Measurements from ENCODE around the gene CIAO1.
"Not testable (repeated sequence)": the region's sequence is repeated elsewhere in the genome, so short reads cannot be mapped to it uniquely, and the experiment has no call there.

CIAO1 gene

DNA sequence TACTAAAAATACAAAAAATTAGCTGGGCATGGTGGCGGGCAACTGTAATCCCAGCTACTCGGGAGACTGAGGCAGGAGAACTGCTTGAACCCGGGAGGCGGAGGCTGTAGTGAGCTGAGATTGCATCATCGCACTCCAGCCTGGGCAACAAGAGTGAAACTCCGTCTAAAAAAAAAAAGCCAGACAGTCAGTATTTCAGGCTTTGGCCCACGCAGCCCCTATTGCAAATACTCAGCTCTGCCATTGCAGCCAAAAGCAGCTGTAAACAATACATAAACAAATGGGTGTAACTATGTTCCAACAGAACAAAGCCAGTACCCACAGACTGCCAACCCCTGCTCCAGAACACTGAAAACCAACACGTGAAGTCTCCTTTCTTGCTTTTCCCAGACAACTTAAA lies 28.2 kb downstream of the CIAO1 start:
- H4K8ac ChIP-seq (ENCODE audit: low read depth, low read length); H2AK5ac ChIP-seq (ENCODE audit: low read length); H4K5ac ChIP-seq (ENCODE audit: low read length); H2BK120ac ChIP-seq (ENCODE audit: low read depth, low read length); H3K18ac ChIP-seq (ENCODE audit: low read length); DNase-seq; H3K4ac ChIP-seq (ENCODE audit: low read depth, low read length); H3K23ac ChIP-seq (ENCODE audit: low read length); H3K4me1 ChIP-seq (ENCODE audit: control insufficient read depth, low read depth, low read length); H2BK15ac ChIP-seq (replicated peaks; ENCODE audit: low read depth); H2BK5ac ChIP-seq (ENCODE audit: low read length); H3K4me2 ChIP-seq (ENCODE audit: low read length); H3K79me1 ChIP-seq (ENCODE audit: low read length); H3K56ac ChIP-seq (ENCODE audit: low read length); H3K79me2 ChIP-seq (ENCODE audit: control insufficient read depth, insufficient read depth, low read length); H3K27me3 ChIP-seq (ENCODE audit: insufficient read depth, low read length, poor library complexity); H3K4me3 ChIP-seq (ENCODE audit: low read length); H3K27ac ChIP-seq (ENCODE audit: low read depth, low read length); H3K9ac ChIP-seq (ENCODE audit: low read length): not testable (repeated sequence)
- H3K36me3 ChIP-seq (ENCODE audit: control insufficient read depth, insufficient read depth, low read length) = peaks cover 50% of the 10 kb centered on the region
- WGBS (ENCODE audit: extremely low coverage, insufficient coverage, low lambda C conversion rate) = no CpG with 5 or more reads among the region's 8 CpGs

GRCh38 chr2:96296925-96297324 lies 30.9 kb downstream of the CIAO1 start:
- peaks cover 38% of the 10 kb centered on the region for H3K36me3 ChIP-seq (ENCODE audit: control insufficient read depth, insufficient read depth, low read length)

GRCh38 chr2:96301865-96302264 lies 35.8 kb downstream of the CIAO1 start:
- H2BK120ac ChIP-seq (ENCODE audit: low read depth, low read length) = no peak overlapping the region
- H3K4me2 ChIP-seq (ENCODE audit: low read length) = no peak overlapping the region
- peaks cover 3% of the 10 kb centered on the region for H3K4me1 ChIP-seq (ENCODE audit: control insufficient read depth, low read depth, low read length)
- no peaks in the 10 kb centered on the region for H3K27me3 ChIP-seq (ENCODE audit: insufficient read depth, low read length, poor library complexity)
- WGBS (ENCODE audit: extremely low coverage, insufficient coverage, low lambda C conversion rate) = no CpG with 5 or more reads among the region's 1 CpG
- no peak overlapping the region for H4K5ac ChIP-seq (ENCODE audit: low read length)
- no peak overlapping the region for H3K18ac ChIP-seq (ENCODE audit: low read length)
- no peak for DNase-seq
- H3K23ac ChIP-seq (ENCODE audit: low read length) = no peak overlapping the region
- no peak overlapping the region for H2BK5ac ChIP-seq (ENCODE audit: low read length)
- H3K4me3 ChIP-seq (ENCODE audit: low read length) = no peak overlapping the region
- H3K27ac ChIP-seq (ENCODE audit: low read depth, low read length) = no peak overlapping the region
- H2BK15ac ChIP-seq (replicated peaks; ENCODE audit: low read depth) = no peak overlapping the region
- no peak overlapping the region for H3K4ac ChIP-seq (ENCODE audit: low read depth, low read length)
- no peak overlapping the region for H3K56ac ChIP-seq (ENCODE audit: low read length)
- H3K79me2 ChIP-seq (ENCODE audit: control insufficient read depth, insufficient read depth, low read length) = peaks cover 18% of the 10 kb centered on the region
- H3K9ac ChIP-seq (ENCODE audit: low read length) = no peak overlapping the region
- H3K79me1 ChIP-seq (ENCODE audit: low read length) = peaks cover 22% of the 10 kb centered on the region
- no peak overlapping the region for H4K8ac ChIP-seq (ENCODE audit: low read depth, low read length)
- H2AK5ac ChIP-seq (ENCODE audit: low read length) = no peak overlapping the region
- H3K36me3 ChIP-seq (ENCODE audit: control insufficient read depth, insufficient read depth, low read length) = peaks cover 26% of the 10 kb centered on the region

More at GRCh38 chr2:96296925-96297324, 30.9 kb downstream of the CIAO1 start:
- Histone ChIP-seq H3K18ac (ENCODE audit: low read length) (no peak overlapping the region), H3K79me2 (ENCODE audit: control insufficient read depth, insufficient read depth, low read length) (peaks cover 5% of the 10 kb centered on the region), H2BK120ac (ENCODE audit: low read depth, low read length) (no peak overlapping the region), H3K27me3 (ENCODE audit: insufficient read depth, low read length, poor library complexity) (no peaks in the 10 kb centered on the region), H3K4me3 (ENCODE audit: low read length) (no peak overlapping the region), H2BK15ac (replicated peaks; ENCODE audit: low read depth) (no peak overlapping the region), H3K23ac (ENCODE audit: low read length) (no peak overlapping the region), H3K4me1 (ENCODE audit: control insufficient read depth, low read depth, low read length) (no peaks in the 10 kb centered on the region), H3K9ac (ENCODE audit: low read length) (no peak overlapping the region), H4K5ac (ENCODE audit: low read length) (no peak overlapping the region), H4K8ac (ENCODE audit: low read depth, low read length) (no peak overlapping the region), H3K4ac (ENCODE audit: low read depth, low read length) (no peak overlapping the region), H2AK5ac (ENCODE audit: low read length) (no peak overlapping the region), H3K4me2 (ENCODE audit: low read length) (no peak overlapping the region), H3K79me1 (ENCODE audit: low read length) (peaks cover 11% of the 10 kb centered on the region), H3K27ac (ENCODE audit: low read depth, low read length) (no peak overlapping the region), H3K56ac (ENCODE audit: low read length) (no peak overlapping the region), H2BK5ac (ENCODE audit: low read length) (no peak overlapping the region)
- DNase-seq = no peak
- no CpG with 5 or more reads among the region's 5 CpGs for WGBS (ENCODE audit: extremely low coverage, insufficient coverage, low lambda C conversion rate)

DNA sequence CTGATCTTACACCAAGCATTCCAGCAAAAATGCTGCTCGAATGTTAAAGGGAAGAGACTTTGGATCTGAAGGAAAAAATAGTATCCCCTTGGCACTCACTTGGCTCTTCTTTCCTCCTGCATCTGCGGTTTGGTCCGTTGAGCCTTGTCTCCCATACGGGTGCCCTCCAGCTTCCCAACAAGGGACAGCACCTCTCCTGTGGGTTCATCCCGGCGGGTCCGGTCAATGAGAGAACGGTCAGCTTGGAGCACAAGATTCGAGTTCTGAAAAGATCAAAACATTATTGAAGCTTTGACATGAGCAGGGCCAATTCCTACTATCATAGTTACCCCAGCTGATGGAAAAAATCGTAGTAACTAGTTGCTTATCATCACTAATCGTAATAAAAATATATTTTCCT lies 38.6 kb downstream of the CIAO1 start:
- Histone ChIP-seq H3K9ac (ENCODE audit: low read length) (peak overlapping the region; percentile 90), H2AK5ac (ENCODE audit: low read length) (no peak overlapping the region), H2BK120ac (ENCODE audit: low read depth, low read length) (no peak overlapping the region), H3K4me2 (ENCODE audit: low read length) (peak overlapping the region; percentile 84), H3K27ac (ENCODE audit: low read depth, low read length) (no peak overlapping the region), H3K79me1 (ENCODE audit: low read length) (peaks cover 19% of the 10 kb centered on the region), H4K5ac (ENCODE audit: low read length) (no peak overlapping the region), H3K4ac (ENCODE audit: low read depth, low read length) (no peak overlapping the region), H3K56ac (ENCODE audit: low read length) (peak overlapping the region; percentile 81), H2BK5ac (ENCODE audit: low read length) (no peak overlapping the region), H3K36me3 (ENCODE audit: control insufficient read depth, insufficient read depth, low read length) (peaks cover 13% of the 10 kb centered on the region), H3K27me3 (ENCODE audit: insufficient read depth, low read length, poor library complexity) (no peaks in the 10 kb centered on the region), H3K18ac (ENCODE audit: low read length) (no peak overlapping the region), H3K79me2 (ENCODE audit: control insufficient read depth, insufficient read depth, low read length) (peaks cover 18% of the 10 kb centered on the region), H2BK15ac (replicated peaks; ENCODE audit: low read depth) (no peak overlapping the region), H4K8ac (ENCODE audit: low read depth, low read length) (no peak overlapping the region), H3K4me3 (ENCODE audit: low read length) (peak overlapping the region; percentile 82), H3K4me1 (ENCODE audit: control insufficient read depth, low read depth, low read length) (peaks cover 3% of the 10 kb centered on the region), H3K23ac (ENCODE audit: low read length) (no peak overlapping the region)
- no CpG with 5 or more reads among the region's 11 CpGs for WGBS (ENCODE audit: extremely low coverage, insufficient coverage, low lambda C conversion rate)
- no peak for DNase-seq

DNA sequence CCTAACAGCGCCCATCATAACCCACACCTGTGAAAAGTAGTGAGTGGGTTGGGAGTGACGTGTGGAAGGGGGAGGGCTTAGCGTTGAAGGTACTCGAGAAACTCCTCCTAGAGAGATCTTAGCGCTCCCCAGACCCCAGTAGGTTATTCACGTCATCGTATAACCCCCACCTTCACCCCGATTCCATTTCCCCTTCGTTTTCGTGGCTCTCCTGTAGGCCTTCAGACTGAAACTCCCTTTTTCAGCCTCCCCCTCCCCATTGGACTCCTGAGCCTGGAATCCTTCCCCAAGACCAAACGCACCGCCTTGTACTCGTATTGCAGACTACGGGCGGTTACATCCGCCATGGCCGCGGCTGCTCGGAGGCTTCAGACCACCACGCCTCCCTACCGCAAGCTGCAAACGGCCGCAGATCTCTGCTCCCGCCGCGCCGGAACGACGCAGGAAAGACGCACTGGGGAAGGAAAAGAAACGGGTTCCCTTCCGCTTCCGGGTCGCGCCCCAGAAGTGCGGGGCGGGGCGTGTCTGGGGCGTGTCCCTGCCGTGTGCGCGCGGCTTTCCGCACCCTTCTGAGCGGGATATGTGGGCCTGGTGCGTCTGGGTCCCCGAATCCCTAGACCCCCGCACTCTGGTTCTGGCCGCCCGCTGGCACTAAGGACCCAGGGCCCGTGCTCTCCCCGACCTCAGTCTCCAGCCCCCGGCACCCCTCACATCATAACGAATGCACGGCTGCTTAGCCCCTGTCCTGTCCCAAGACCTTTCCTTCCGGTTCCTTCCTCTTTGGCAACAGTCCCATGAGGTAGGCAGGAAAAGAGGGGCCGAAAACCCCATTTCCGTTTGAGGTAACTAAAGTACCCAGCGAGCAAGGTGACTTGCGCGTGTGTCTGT lies 39.3 kb downstream of the CIAO1 start, which contains the start of gene SNRNP200:
Gene SNRNP200 (minus strand): TSS at position 456 of the 888 bp plus-strand sequence. CDS start 109 bp downstream, at position 347.
- Histone ChIP-seq H2BK5ac (ENCODE audit: low read length) (no peak within 1 kb of the TSS), H3K23ac (ENCODE audit: low read length) (no peak within 1 kb of the TSS), H3K4me3 (ENCODE audit: low read length) (peak within 1 kb of the TSS; percentile 82), H3K27ac (ENCODE audit: low read depth, low read length) (peak within 1 kb of the TSS; percentile 9), H3K4me1 (ENCODE audit: control insufficient read depth, low read depth, low read length) (peaks cover 3% of the 10 kb centered on the region), H2BK15ac (replicated peaks; ENCODE audit: low read depth) (no peak within 1 kb of the TSS), H3K36me3 (ENCODE audit: control insufficient read depth, insufficient read depth, low read length) (peaks cover 12% of the 10 kb centered on the region), H3K56ac (ENCODE audit: low read length) (peak within 1 kb of the TSS; percentile 81), H3K79me2 (ENCODE audit: control insufficient read depth, insufficient read depth, low read length) (peaks cover 18% of the 10 kb centered on the region), H3K79me1 (ENCODE audit: low read length) (peaks cover 19% of the 10 kb centered on the region), H2AK5ac (ENCODE audit: low read length) (peak within 1 kb of the TSS; percentile 5), H3K4me2 (ENCODE audit: low read length) (peak within 1 kb of the TSS; percentile 84), H2BK120ac (ENCODE audit: low read depth, low read length) (no peak within 1 kb of the TSS), H3K27me3 (ENCODE audit: insufficient read depth, low read length, poor library complexity) (no peaks in the 10 kb centered on the region), H3K4ac (ENCODE audit: low read depth, low read length) (peak within 1 kb of the TSS; percentile 75), H4K5ac (ENCODE audit: low read length) (no peak within 1 kb of the TSS), H4K8ac (ENCODE audit: low read depth, low read length) (no peak within 1 kb of the TSS), H3K9ac (ENCODE audit: low read length) (peak within 1 kb of the TSS; percentile 90), H3K18ac (ENCODE audit: low read length) (peak within 1 kb of the TSS; percentile 53)
- DNase-seq = peak; percentile 91
- no CpG with 5 or more reads among the region's 61 CpGs for WGBS (ENCODE audit: extremely low coverage, insufficient coverage, low lambda C conversion rate)

Data from mesendoderm (in vitro differentiated cells).